IMR-90 (cell line): ENCODE results near the gene RPS6KA2. TPM values are rescaled to one million over a fixed set of nuclear protein-coding genes. Genes with fewer than 3 reads are reported as not detected.

Source experiments
- ATAC-seq: fragments of 200-7000 bp; cut with Tn5 transposase; 2 replicates; pipeline ENCODE4 v1.9.1; 2020; ENCODE audit warnings: low read depth, mild to moderate bottlenecking, moderate library complexity
- BruUV-seq: library from RNA; stranded (reverse); fragments of 400-500 nt; replicated peaks from 2 replicates; lab custom pipeline; 2021; lab: Mats Ljungman, UMichigan
- CTCF ChIA-PET: fragments of 300-600 bp; formaldehyde crosslinking; extraction: SDS; loops from one replicate; lab custom pipeline; 2021; ENCODE audit warnings: antibody characterized with exemption; lab: Yijun Ruan, JAX
- POLR2A ChIA-PET: fragments of 300-600 bp; sonication (Branson Sonifier 250); formaldehyde crosslinking; loops from one replicate; lab custom pipeline; 2022; ENCODE audit warnings: antibody characterized with exemption; ENCODE audit not compliant: unreplicated experiment; lab: Charles Lee
- DNase-seq: peaks from one replicate; pipeline ENCODE4 v3.0.0; 2013
- H2AFZ ChIP-seq: replicated peaks from 2 replicates; pipeline ENCODE3; 2013; ENCODE audit warnings: low read length, mild to moderate bottlenecking; ENCODE audit not compliant: poor library complexity
- H2AK5ac ChIP-seq: 2 replicates; pipeline ENCODE4 v1.6.1; 2013; ENCODE audit warnings: low read depth, low read length, inconsistent platforms
- H2AK9ac ChIP-seq: replicated peaks from 2 replicates; pipeline ENCODE3; 2013; ENCODE audit warnings: mild to moderate bottlenecking, low read depth, low read length, moderate library complexity; ENCODE audit not compliant: poor library complexity
- H2BK120ac ChIP-seq: 2 replicates; pipeline ENCODE4 v1.6.1; 2013; ENCODE audit warnings: low read depth, low read length, inconsistent platforms
- H2BK15ac ChIP-seq: 3 replicates; pipeline ENCODE4 v1.6.1; 2013; ENCODE audit warnings: low read depth, low read length, inconsistent platforms
- H2BK20ac ChIP-seq: 2 replicates; pipeline ENCODE4 v1.6.1; 2013; ENCODE audit warnings: low read depth, mild to moderate bottlenecking, inconsistent platforms, low read length, moderate library complexity
- H2BK5ac ChIP-seq: 2 replicates; pipeline ENCODE4 v1.6.1; 2013; ENCODE audit warnings: mild to moderate bottlenecking, low read depth, low read length, inconsistent platforms; ENCODE audit not compliant: poor library complexity, severe bottlenecking
- H3K14ac ChIP-seq: replicated peaks from 2 replicates; pipeline ENCODE4 v1.6.1; 2013; ENCODE audit warnings: low read depth, low read length, inconsistent platforms
- H3K18ac ChIP-seq: 2 replicates; pipeline ENCODE4 v1.6.1; 2013; ENCODE audit warnings: low read depth, low read length, control low read depth
- H3K23ac ChIP-seq: 2 replicates; pipeline ENCODE4 v1.6.1; 2013; ENCODE audit warnings: low read depth, low read length, inconsistent platforms
- H3K27ac ChIP-seq: 2 replicates; pipeline ENCODE4 v1.5.1; 2013; ENCODE audit warnings: mild to moderate bottlenecking, control low read depth, low read length; ENCODE audit not compliant: insufficient read depth
- H3K27me3 ChIP-seq: 2 replicates; pipeline ENCODE4 v1.6.1; 2013; ENCODE audit warnings: low read length; ENCODE audit not compliant: control insufficient read depth, insufficient read depth
- H3K36me3 ChIP-seq: 2 replicates; pipeline ENCODE4 v1.6.1; 2013; ENCODE audit warnings: low read length, mixed read lengths; ENCODE audit not compliant: control insufficient read depth, insufficient read depth
- H3K4ac ChIP-seq: 2 replicates; pipeline ENCODE4 v1.6.1; 2013; ENCODE audit warnings: low read depth, low read length, inconsistent platforms
- H3K4me1 ChIP-seq: 2 replicates; pipeline ENCODE4 v1.6.1; 2013; ENCODE audit warnings: low read length, mixed read lengths; ENCODE audit not compliant: control insufficient read depth, insufficient read depth
- H3K4me2 ChIP-seq: 2 replicates; pipeline ENCODE4 v1.6.1; 2013; ENCODE audit warnings: low read depth, mild to moderate bottlenecking, control low read depth, low read length, moderate library complexity
- H3K4me3 ChIP-seq: 2 replicates; pipeline ENCODE4 v1.5.1; 2013; ENCODE audit warnings: low read depth, mild to moderate bottlenecking, control low read depth, low read length, moderate library complexity; ENCODE audit not compliant: insufficient read depth
- H3K56ac ChIP-seq: 2 replicates; pipeline ENCODE4 v1.6.1; 2013; ENCODE audit warnings: low read length, inconsistent platforms; ENCODE audit not compliant: insufficient read depth; ENCODE audit errors: extremely low read depth
- H3K79me1 ChIP-seq, 2 experiments: 2 replicates each; pipeline ENCODE4 v1.6.1; 2013; ENCODE audit warnings: low read length in 2 of 2, inconsistent platforms in 1 of 2, low read depth in 1 of 2
- H3K9ac ChIP-seq: 2 replicates; pipeline ENCODE4 v1.6.1; 2013; ENCODE audit warnings: low read depth, low read length, control low read depth
- H3K9me1 ChIP-seq: 2 replicates; pipeline ENCODE4 v1.6.1; 2013; ENCODE audit warnings: low read length, inconsistent platforms; ENCODE audit not compliant: insufficient read depth
- H3K9me3 ChIP-seq: 2 replicates; pipeline ENCODE4 v1.6.1; 2013; ENCODE audit warnings: low read length; ENCODE audit not compliant: control insufficient read depth, insufficient read depth
- H4K20me1 ChIP-seq: 2 replicates; pipeline ENCODE4 v1.6.1; 2013; ENCODE audit warnings: low read length, inconsistent platforms; ENCODE audit not compliant: insufficient read depth
- H4K5ac ChIP-seq: 2 replicates; pipeline ENCODE4 v1.6.1; 2013; ENCODE audit warnings: mild to moderate bottlenecking, low read depth, low read length, control low read depth
- H4K8ac ChIP-seq, 2 experiments: 2 replicates each; pipeline ENCODE4 v1.6.1; 2013; ENCODE audit warnings: low read depth in 2 of 2, low read length in 2 of 2, control low read depth in 1 of 2, inconsistent platforms in 1 of 2
- H4K91ac ChIP-seq: 2 replicates; pipeline ENCODE4 v1.6.1; 2013; ENCODE audit warnings: low read depth, low read length, inconsistent platforms; ENCODE audit not compliant: insufficient read depth
- BHLHE40 ChIP-seq: fragments of 150-350 bp; IDR thresholded peaks from 2 replicates; pipeline ENCODE4 v1.6.1; 2016; ENCODE audit warnings: mild to moderate bottlenecking, low read depth, low read length
- CEBPB ChIP-seq: IDR thresholded peaks from 2 replicates; pipeline ENCODE4 v1.6.1; 2012; ENCODE audit warnings: low read depth, low read length, improper control_type of control experiment
- CHD1 ChIP-seq: IDR thresholded peaks from 2 replicates; pipeline ENCODE4 v1.6.1; 2012; ENCODE audit warnings: low read depth, low read length, improper control_type of control experiment
- CTCF ChIP-seq: conservative IDR thresholded peaks from 2 replicates; pipeline ENCODE4 v1.5.1; 2012; ENCODE audit warnings: mild to moderate bottlenecking, low read depth, low read length, improper control_type of control experiment
- FOS ChIP-seq: fragments of 150-350 bp; IDR thresholded peaks from 2 replicates; pipeline ENCODE4 v1.6.1; 2016; ENCODE audit warnings: low read depth, low read length
- MAFK ChIP-seq: IDR thresholded peaks from 2 replicates; pipeline ENCODE4 v1.6.1; 2012; ENCODE audit warnings: low read depth, low read length, improper control_type of control experiment
- MAZ ChIP-seq: IDR thresholded peaks from 2 replicates; pipeline ENCODE4 v1.6.1; 2012; ENCODE audit warnings: low read depth, mild to moderate bottlenecking, low read length, improper control_type of control experiment, moderate library complexity, borderline replicate concordance
- MXI1 ChIP-seq: IDR thresholded peaks from 2 replicates; pipeline ENCODE4 v1.6.1; 2012; ENCODE audit warnings: low read depth, mild to moderate bottlenecking, low read length, moderate library complexity, borderline replicate concordance
- NFE2L2 ChIP-seq: fragments of 150-350 bp; IDR thresholded peaks from 2 replicates; pipeline ENCODE4 v1.6.1; 2016; ENCODE audit warnings: low read depth, mild to moderate bottlenecking, low read length
- POLR2A ChIP-seq: IDR thresholded peaks from 2 replicates; pipeline ENCODE4 v1.6.1; 2012; ENCODE audit warnings: mild to moderate bottlenecking, low read depth, low read length
- RAD21 ChIP-seq: IDR thresholded peaks from 2 replicates; pipeline ENCODE4 v1.6.1; 2012; ENCODE audit warnings: low read length, improper control_type of control experiment
- RCOR1 ChIP-seq: IDR thresholded peaks from 2 replicates; pipeline ENCODE4 v1.6.1; 2012; ENCODE audit warnings: mild to moderate bottlenecking, low read length, improper control_type of control experiment; ENCODE audit not compliant: insufficient replicate concordance
- RFX5 ChIP-seq: IDR thresholded peaks from 2 replicates; pipeline ENCODE4 v1.8.0; 2012; ENCODE audit warnings: low read depth, mild to moderate bottlenecking, low read length, moderate library complexity
- USF2 ChIP-seq: fragments of 150-350 bp; IDR thresholded peaks from 2 replicates; pipeline ENCODE4 v1.6.1; 2017; ENCODE audit warnings: mild to moderate bottlenecking, antibody characterized with exemption, low read length, low read depth
- WGBS, 2 experiments: methylation state at CpG; one replicate each; pipeline versions ENCODE4 v1.1.5 to v1.1.7; 2013; ENCODE audit warnings: missing lambda C conversion rate in 2 of 2; ENCODE audit not compliant: insufficient read length in 1 of 2; ENCODE audit errors: extremely low coverage in 2 of 2; 5-methylcytosine and 5-hydroxymethylcytosine counted together
- dilution Hi-C: fragments of 300-500 bp; cut with HindIII; formaldehyde crosslinking; loops from one replicate; pipeline ENCODE4 v1.14.3; 2018; ENCODE audit warnings: low sequenced_read_pairs; ENCODE audit not compliant: unreplicated experiment
- in situ Hi-C: fragments of 300-500 bp; cut with MboI; formaldehyde crosslinking; loops from 3 replicates; pipeline ENCODE4 v1.14.3; 2019; ENCODE audit warnings: low sequenced_read_pairs, inconsistent platforms, mixed read lengths
- intact Hi-C: fragments of 100-400 bp; cut with micrococcal nuclease; formaldehyde crosslinking; loops from 2 replicates; pipeline ENCODE4 v1.10.0; 2022
- polyA plus RNA-seq, 3 experiments: library from polyadenylated mRNA; depleted of rRNA; stranded (reverse); fragments of >200 nt; gene quantifications; 2 replicates each; pipeline ENCODE4 v1.2.3, GENCODE V29; 2012; ENCODE audit warnings: low replicate concordance in 1 of 3
- total RNA-seq: library from RNA; depleted of rRNA; stranded (reverse); fragments of >200 nt; gene quantifications from 2 replicates; pipeline ENCODE4 v1.2.3, GENCODE V29; 2012

RPS6KA2 gene
- total and polyA plus RNA-seq, 2 of the 4 experiments (the other 2 are of a cell fraction) = 26.9 to 31.3 TPM

GRCh38 chr6:166591961-166592520 lies 35.0 kb downstream of the RPS6KA2 start:
- Histone ChIP-seq H3K9ac (no peak overlapping the region), H3K9me3 (no peaks in the 10 kb centered on the region), H3K4me3 (no peak overlapping the region), H4K20me1 (peaks cover 29% of the 10 kb centered on the region; the same call in 1 of the 2 replicates), H3K36me3 (peaks cover 8% of the 10 kb centered on the region; the same call in 1 of the 2 replicates), H2BK15ac (no peak overlapping the region; the same call in 2 of the 3 replicates), H3K4me1 (peaks cover 44% of the 10 kb centered on the region), H2BK20ac (no peak overlapping the region), H3K14ac (0 out of 2 replicates have a peak overlapping the region, but pooled peaks have one; percentile 20), H3K4me2 (no peak overlapping the region), H3K4ac (peak overlapping the region; percentile 37), H2AK9ac (no peak overlapping the region), H2BK120ac (no peak overlapping the region), H4K5ac (0 out of 2 replicates have a peak overlapping the region, but pooled peaks have one; percentile 0), H3K56ac (no peak overlapping the region), H3K18ac (no peak overlapping the region), H2AK5ac (peak overlapping the region; percentile 38; the same call in 1 of the 2 replicates), H3K27me3 (no peaks in the 10 kb centered on the region), H2BK5ac (no peak overlapping the region), H3K79me1 (peaks cover 51 to 77% of the 10 kb centered on the region in 2 experiments), H4K91ac (no peak overlapping the region), H3K9me1 (peaks cover 25% of the 10 kb centered on the region), H3K27ac (no peak overlapping the region), H4K8ac (no peak overlapping the region), H2AFZ (no peak overlapping the region), H3K23ac (no peak overlapping the region)
- in situ Hi-C loops (no loop called here), dilution Hi-C loops (no loop called here), intact Hi-C loops (no loop called here)
- no TSS peak for BruUV-seq
- peak; percentile 32 for DNase-seq
- no peak for ATAC-seq
- TF ChIP-seq CEBPB (no peak), CTCF (no peak), BHLHE40 (no peak), MXI1 (no peak), MAFK (no peak), RCOR1 (no peak), FOS (no peak), RFX5 (no peak), USF2 (no peak), MAZ (no peak), NFE2L2 (no peak), POLR2A (no peak), CHD1 (no peak), RAD21 (no peak)
- ChIA-PET POLR2A (no interaction called here), CTCF (interaction anchor here (1.3 to 2.1 kb wide), 2 partner anchors 8 to 18 kb away, joined by 5 to 7 read pairs; no protein-coding TSS in a partner anchor)
- no CpG with 5 or more reads among the region's 7 CpGs for WGBS, 2 experiments
